ENCODE data around the gene ZBTB2. TPM values are rescaled to one million over a fixed set of nuclear protein-coding genes. Genes with fewer than 3 reads are reported as not detected.

The ZBTB2 gene
- polyA plus RNA-seq, 3 donors: 7.2 to 14.0 (median 9.6) TPM

DNA sequence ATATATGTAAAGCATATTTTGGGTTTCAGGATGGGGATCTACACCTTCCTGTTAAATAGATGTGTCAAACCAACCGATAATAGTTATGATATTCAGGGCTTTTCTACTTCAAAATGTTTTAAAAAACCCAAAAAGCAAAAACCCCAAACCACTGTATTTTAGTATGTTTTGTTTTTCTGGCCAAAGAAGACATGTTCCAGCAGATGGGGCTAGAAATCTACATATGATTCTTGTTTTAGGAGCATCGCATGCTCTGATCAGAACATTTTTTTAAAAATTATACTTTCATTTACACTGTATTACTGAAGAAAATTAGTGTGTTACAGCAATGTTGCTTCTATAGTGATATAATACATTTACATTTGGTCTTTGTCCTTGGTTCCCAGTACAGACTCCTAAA, 49.6 kb upstream of the ZBTB2 start:
- DNase-seq: peak; percentile 9 to 19 (median 15)

DNA sequence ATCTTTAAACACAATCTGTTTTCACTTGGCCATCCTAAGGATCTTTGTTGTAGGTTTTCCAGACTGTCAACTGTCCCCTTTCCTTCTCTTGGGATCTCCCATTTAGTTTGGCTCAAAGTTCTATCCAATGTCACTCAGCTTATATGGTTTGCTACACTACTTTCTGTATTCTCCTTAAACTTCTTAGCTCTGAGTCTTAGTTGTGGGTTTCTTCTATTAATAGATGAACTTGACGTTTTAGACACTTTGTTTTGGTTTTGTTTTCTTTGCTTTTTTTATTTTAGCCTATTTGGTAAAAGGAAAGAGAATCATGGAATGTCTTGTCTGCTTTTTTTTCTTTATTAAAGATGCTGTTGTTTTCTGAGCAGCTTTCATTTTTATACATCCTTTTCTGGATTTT, 49.1 kb upstream of the ZBTB2 start:
- intact Hi-C loops (cut with micrococcal nuclease): no loop called here
- no peak for DNase-seq
- no peak overlapping the region for H3K4me3 ChIP-seq (replicated peaks in 1 of 3; ENCODE audit: low read depth in 2 of 3, low read length in 3 of 3)
- H3K27ac ChIP-seq (ENCODE audit: low read depth in 1 of 2, low read length in 2 of 2): peak overlapping the region in 1 of 2 donors; percentile 15
- H3K36me3 ChIP-seq (replicated peaks in 1 of 2; ENCODE audit: control insufficient read depth in 1 of 2, insufficient read depth in 2 of 2, low read length in 2 of 2): peaks cover 18 to 64% of the 10 kb centered on the region in 2 donors
- Mint-ChIP-seq H3K4me1 (peaks cover 14% of the 10 kb centered on the region), H3K27me3 (ENCODE audit: low read depth in 3 of 3) (no peaks in the 10 kb centered on the region), H3K9me3 (no peaks in the 10 kb centered on the region), H3K4me3 (no peak overlapping the region), H3K27ac (peak overlapping the region in 2 of 7 donors; percentile 65 to 69), H3K36me3 (peaks cover 23 to 46% of the 10 kb centered on the region in 2 donors)
- H3K4me1 ChIP-seq (ENCODE audit: control insufficient read depth in 1 of 2, insufficient read depth in 2 of 2, low read length in 2 of 2): no peaks in the 10 kb centered on the region
- H2AFZ ChIP-seq (ENCODE audit: insufficient read depth, low read depth, low read length, poor library complexity, severe bottlenecking): no peak overlapping the region
- H3K9ac ChIP-seq (ENCODE audit: insufficient read depth, low read length, poor library complexity, severe bottlenecking): no peak overlapping the region
- WGBS (ENCODE audit: insufficient coverage): no CpG with 5 or more reads among the region's 1 CpG
- TF ChIP-seq, protein P1, sequence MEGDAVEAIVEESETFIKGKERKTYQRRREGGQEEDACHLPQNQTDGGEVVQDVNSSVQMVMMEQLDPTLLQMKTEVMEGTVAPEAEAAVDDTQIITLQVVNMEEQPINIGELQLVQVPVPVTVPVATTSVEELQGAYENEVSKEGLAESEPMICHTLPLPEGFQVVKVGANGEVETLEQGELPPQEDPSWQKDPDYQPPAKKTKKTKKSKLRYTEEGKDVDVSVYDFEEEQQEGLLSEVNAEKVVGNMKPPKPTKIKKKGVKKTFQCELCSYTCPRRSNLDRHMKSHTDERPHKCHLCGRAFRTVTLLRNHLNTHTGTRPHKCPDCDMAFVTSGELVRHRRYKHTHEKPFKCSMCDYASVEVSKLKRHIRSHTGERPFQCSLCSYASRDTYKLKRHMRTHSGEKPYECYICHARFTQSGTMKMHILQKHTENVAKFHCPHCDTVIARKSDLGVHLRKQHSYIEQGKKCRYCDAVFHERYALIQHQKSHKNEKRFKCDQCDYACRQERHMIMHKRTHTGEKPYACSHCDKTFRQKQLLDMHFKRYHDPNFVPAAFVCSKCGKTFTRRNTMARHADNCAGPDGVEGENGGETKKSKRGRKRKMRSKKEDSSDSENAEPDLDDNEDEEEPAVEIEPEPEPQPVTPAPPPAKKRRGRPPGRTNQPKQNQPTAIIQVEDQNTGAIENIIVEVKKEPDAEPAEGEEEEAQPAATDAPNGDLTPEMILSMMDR (IDR thresholded peaks at IDR 0.05): no peak
- no peaks in the 10 kb centered on the region for H3K27me3 ChIP-seq (ENCODE audit: control insufficient read depth in 2 of 2, insufficient read depth in 2 of 2, low read length in 2 of 2)
- peaks cover 86% of the 10 kb centered on the region for H3K79me2 ChIP-seq (ENCODE audit: insufficient read depth, low read length)
- no peaks in the 10 kb centered on the region for H3K9me3 ChIP-seq (replicated peaks in 1 of 2; ENCODE audit: control insufficient read depth in 1 of 2, insufficient read depth in 1 of 2, low read length in 2 of 2)
- no peak overlapping the region for H3K4me2 ChIP-seq (replicated peaks; ENCODE audit: extremely low read depth, low read length, poor library complexity, severe bottlenecking)
- H4K20me1 ChIP-seq (ENCODE audit: insufficient read depth, low read length): peaks cover 15% of the 10 kb centered on the region

More for the DNA sequence above, 49.6 kb upstream of the ZBTB2 start:
- Histone ChIP-seq H3K4me2 (replicated peaks; ENCODE audit: extremely low read depth, low read length, poor library complexity, severe bottlenecking) (no peak overlapping the region), H3K27ac (ENCODE audit: low read depth in 1 of 2, low read length in 2 of 2) (peak overlapping the region in 1 of 2 donors; percentile 15), H3K4me3 (replicated peaks in 1 of 3; ENCODE audit: low read depth in 2 of 3, low read length in 3 of 3) (no peak overlapping the region), H3K27me3 (ENCODE audit: control insufficient read depth in 2 of 2, insufficient read depth in 2 of 2, low read length in 2 of 2) (no peaks in the 10 kb centered on the region), H3K79me2 (ENCODE audit: insufficient read depth, low read length) (peaks cover 91% of the 10 kb centered on the region), H3K9ac (ENCODE audit: insufficient read depth, low read length, poor library complexity, severe bottlenecking) (no peak overlapping the region), H3K4me1 (ENCODE audit: control insufficient read depth in 1 of 2, insufficient read depth in 2 of 2, low read length in 2 of 2) (no peaks in the 10 kb centered on the region), H4K20me1 (ENCODE audit: insufficient read depth, low read length) (peaks cover 15% of the 10 kb centered on the region), H3K9me3 (replicated peaks in 1 of 2; ENCODE audit: control insufficient read depth in 1 of 2, insufficient read depth in 1 of 2, low read length in 2 of 2) (no peaks in the 10 kb centered on the region), H3K36me3 (replicated peaks in 1 of 2; ENCODE audit: control insufficient read depth in 1 of 2, insufficient read depth in 2 of 2, low read length in 2 of 2) (peaks cover 18 to 64% of the 10 kb centered on the region in 2 donors), H2AFZ (ENCODE audit: insufficient read depth, low read depth, low read length, poor library complexity, severe bottlenecking) (no peak overlapping the region)
- H3K4me3 Mint-ChIP-seq: no peak overlapping the region
- H3K9me3 Mint-ChIP-seq: no peaks in the 10 kb centered on the region
- H3K36me3 Mint-ChIP-seq: peaks cover 22 to 44% of the 10 kb centered on the region in 2 donors
- H3K27me3 Mint-ChIP-seq (ENCODE audit: low read depth in 3 of 3): no peaks in the 10 kb centered on the region
- no peak overlapping the region for H3K27ac Mint-ChIP-seq
- TF ChIP-seq, protein P1 (IDR thresholded peaks at IDR 0.05): peak; percentile 64
- intact Hi-C loops (cut with micrococcal nuclease): no loop called here
- WGBS (ENCODE audit: insufficient coverage): no CpG with 5 or more reads among the region's 2 CpGs
- H3K4me1 Mint-ChIP-seq: peaks cover 14% of the 10 kb centered on the region

Data from CD14-positive monocyte (primary cell).